Germinal center (tissue), 1 donor: ENCODE data around the gene CDH20.
A peak's percentile ranks its signal among the peaks of the same experiment; 100 is the strongest.

Experiments used
- DNase-seq: peaks from one replicate; pipeline ENCODE4 v3.0.0; 2012; ENCODE audit warnings: mixed read lengths, low spot score

Gene CDH20

DNA sequence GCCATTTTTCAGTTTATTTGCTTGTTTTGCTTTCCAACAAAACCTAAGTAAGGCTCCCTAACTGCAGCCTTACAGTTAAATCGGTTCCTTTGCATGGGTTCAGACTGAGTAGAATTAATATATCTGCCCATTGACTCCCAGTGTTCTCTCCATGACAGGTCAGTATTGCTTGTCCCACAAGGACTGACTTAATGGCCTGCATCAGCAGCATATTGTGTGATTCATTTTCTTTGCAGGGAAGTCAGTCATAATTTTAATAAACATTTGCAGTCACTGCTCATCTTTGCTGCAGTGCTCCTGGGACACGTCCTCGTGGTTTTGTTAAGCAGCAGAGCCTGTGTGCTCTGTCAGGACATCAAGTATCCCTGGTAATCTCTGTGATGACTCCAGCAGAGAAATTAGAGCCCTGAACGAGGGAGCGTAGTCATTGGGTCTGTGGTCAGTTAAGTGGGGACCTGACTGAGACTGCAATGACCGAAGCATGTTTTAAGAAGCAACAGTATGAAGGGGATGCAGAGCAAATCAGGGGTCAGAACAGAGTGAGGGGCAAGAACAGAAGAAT lies 93.3 kb downstream of the CDH20 start:
- DNase-seq: no peak

DNA sequence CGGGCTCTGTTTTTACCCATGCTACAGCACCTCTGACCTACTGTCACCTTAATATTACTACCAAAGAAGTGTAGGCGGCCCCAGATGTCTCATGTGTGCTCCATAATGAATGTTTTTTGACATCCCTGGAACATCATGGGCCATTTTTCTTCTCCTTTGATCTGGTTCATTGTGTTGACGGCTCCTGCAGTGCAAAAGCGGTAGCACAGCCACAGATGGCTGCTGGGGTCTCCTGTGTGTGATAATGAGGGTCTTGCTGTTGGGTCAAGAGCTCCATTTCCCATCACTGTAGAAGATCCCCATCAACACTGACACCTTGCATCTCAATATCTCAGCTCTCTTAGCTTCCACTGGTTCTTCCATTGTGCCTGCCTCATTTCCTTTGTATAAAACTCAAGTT lies 95.0 kb downstream of the CDH20 start:
- no peak for DNase-seq

DNA sequence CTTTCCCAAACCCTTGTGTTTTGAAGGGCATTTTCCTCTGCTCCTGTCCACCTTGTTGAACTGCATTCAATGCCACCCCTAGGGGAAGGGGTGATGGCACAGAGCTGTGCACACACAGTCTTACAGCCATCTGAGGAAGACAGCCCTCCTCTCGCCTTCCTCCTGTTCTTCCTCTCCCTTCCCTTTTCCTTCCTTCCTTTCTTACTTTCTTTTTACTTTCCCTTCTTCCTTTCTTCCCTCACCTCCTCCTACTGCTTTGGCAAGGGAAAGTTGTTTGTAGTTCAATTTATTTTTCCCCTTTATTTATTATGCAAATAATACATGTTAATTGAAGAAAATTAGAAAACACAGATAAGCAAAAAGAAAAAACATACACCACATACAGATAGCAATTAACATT lies 99.4 kb downstream of the CDH20 start:
- no peak for DNase-seq

DNA sequence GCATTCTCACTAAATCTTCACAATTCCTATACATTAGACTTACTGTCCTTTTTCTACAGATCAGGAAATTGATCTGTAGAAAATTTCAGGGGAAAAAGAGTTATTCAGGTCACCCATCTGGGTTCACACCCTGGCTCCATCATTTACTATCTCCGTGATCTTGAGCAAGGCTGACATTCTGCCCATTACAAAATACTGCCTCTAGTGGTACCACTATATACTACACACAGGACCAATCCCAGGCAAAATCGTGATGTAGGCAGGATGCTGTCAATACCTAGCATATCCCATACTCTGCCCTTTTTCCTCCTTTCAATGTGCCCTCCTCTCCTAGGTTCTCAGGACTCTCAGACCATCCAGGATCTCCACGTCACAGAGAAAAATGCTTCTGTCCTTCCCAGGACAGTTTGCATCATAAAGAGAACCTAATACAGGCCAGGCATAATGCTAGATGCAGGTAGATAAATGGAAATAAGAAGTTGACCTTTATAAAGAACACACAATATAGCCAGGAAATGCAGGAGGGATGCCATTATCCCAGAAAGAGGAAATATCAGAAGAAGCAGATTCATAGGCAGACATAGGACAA lies 101.9 kb downstream of the CDH20 start:
- peak; percentile 21 for DNase-seq

DNA sequence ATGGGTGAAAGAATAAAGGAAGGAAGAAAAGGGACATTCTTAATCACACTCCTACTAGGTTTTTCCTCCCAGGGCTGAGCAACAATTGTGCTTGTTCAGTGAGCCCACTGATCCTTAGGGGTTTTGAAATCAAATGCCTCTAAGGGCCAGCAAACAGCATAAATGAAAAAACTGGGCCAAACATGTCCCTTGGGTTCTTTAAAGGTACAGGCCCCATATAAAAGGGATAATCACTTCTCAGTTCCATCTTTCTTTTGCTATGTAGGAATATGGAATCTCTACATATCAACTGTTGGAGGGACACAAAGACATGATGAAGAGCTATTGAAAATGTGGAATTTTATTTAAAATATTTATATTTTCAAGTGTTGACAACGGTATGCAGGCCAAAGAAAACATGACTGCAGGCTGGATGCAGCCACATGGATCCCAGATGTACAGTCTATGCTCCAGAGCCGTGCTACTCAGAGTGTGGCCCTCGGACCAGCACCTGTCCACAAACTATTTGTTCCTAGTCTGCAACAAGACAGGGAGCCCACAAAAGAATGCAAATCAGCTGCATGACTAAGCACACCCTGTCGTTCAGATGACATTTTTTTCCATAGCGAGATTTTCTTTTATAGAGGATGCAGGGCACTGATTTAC lies 110.0 kb downstream of the CDH20 start:
- no peak for DNase-seq

DNA sequence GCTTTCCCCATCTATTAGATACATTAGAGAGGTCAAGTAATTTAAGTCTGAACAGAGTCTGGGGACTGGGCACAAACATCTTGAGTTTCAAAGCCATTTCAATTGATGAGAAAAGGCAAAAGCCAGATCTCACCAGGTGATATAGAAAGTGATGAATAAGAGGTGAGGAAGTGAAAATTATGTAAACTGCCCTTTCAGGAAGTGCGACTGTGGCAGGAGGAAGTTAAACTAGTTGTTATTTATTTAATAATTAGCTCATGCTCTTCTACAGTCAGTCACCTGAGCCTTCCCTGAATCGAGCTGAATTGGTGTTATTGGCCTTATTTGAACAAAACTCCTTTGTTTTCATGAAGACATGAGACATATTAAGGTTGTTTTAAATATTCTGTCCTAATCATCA lies 115.1 kb downstream of the CDH20 start:
- DNase-seq: peak; percentile 43

DNA sequence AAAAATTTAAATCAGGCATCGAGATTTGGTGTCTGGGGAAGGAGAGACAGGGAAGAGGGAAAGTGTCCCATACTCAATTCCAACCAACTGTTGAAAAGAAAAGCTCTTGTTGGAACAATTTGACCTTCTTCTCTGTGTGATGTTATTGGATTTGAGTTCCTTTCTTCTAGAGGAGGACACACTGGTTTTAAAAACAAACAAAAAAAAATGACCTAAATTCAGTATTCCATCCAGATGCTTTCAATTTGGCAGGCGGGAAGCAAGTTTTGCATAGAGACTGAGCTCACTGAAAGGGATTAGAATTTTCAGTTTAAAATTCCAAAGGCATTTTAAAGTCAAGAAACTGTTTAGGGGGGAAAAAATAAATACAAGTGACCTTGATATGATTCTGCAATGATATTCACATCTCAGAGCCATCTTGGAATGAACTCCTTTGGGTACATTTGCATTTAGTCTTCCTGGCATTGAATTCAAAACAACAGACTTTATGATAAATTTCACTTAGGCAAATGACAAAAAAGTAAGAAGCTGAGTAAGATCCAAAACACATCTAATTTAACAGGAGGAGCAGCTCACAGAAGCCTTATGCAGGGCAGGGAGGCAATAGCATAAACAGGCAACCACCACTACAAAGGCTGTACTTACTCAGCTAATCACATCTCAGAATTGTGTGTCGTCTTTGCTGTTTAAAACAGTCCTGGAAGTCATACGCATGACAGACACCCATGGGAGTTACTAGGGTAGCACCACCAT lies 126.8 kb downstream of the CDH20 start:
- DNase-seq: no peak

DNA sequence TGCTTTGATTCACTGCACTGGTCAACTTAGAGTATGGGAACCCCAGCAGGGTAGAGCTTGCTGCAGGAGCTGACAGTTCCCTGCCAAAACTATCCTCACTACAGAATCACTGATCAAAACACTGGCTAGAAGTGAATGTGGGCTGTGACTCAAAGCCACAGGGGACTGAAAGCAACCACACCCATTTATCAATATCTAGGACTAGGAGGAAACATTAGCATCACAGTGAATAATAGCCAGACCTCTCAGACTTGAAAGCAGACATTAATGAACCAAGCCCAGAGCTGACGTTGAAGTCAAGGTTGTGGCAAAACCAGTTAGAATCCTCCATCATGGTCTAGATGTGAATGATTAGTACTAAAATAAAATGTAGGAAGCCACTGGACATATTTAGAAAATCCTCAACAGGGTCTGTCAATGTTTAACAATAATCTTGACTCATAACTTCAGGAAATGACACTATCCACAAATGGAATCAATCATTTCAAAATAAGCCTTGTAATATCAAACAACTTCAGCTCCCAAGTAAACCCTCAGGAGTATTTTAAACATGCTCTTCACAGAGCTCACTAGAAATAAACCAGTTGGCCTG lies 131.4 kb downstream of the CDH20 start:
- no peak for DNase-seq

DNA sequence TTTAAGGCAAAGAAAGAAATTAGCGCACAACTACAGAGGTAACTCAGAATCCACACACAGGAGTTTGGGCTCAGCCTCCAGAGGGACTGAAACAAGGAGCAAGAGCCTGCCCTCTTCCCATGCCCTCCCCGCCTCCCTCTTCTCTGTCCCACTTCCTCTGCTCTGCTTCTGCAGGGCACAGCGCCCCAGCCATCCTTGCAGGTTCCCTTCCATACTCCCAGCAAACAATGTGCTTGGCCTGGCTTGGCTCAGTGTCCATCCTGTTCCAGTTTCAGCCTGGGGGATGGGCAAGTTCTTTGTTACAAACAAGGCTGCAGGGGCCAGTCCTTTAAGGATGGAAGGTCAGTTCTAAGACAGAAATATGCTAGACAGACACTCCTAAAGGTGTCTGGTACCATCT lies 133.5 kb downstream of the CDH20 start:
- no peak for DNase-seq

DNA sequence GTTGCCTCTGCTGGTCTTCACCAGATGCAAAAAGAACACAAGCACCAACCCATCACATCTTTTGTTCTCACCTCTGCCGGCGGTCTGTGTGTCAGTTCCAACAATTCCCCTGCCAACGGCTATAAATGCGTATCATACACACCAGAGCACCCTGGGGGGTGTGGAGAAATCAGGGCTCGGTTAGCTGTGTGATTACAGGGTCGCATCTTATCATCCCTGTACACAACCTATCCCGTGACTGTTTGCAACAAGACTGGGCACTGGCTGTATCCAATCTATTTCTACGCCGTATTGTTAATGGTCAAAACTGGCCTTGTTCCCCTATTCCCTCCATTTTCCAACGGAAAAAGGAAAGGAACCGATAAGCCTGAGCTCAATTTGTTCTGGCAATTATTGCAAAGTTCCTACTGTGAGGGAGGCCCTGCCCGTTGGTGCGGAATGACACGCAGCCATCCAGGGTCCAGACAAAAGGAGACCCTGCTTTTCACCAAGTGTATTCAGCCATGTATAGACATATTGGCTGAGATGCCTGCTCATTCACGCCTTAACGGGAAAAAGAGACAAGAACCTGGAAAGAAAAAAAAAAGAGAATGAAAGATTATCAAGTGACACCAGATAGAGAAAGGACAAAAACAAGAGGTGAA lies 136.9 kb downstream of the CDH20 start:
- no peak for DNase-seq

DNA sequence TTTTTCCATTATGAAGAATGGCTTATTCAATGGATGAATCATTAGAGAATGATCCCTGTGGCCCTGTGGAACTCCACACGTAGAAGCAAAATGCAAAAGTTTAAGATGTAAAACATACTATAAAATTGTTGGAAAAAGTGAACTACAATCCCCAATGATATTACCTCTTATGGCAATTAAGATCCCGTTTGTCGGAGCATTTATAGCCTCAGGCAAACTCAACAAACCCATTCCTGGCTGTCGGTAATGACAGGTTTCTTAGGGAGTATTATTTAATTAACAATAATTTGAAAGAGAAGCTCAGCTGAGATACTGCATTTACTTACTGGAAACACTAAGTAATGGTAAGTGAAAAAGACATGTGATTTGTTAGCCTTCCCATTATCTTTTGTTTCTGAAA lies 138.3 kb downstream of the CDH20 start:
- no peak for DNase-seq

DNA sequence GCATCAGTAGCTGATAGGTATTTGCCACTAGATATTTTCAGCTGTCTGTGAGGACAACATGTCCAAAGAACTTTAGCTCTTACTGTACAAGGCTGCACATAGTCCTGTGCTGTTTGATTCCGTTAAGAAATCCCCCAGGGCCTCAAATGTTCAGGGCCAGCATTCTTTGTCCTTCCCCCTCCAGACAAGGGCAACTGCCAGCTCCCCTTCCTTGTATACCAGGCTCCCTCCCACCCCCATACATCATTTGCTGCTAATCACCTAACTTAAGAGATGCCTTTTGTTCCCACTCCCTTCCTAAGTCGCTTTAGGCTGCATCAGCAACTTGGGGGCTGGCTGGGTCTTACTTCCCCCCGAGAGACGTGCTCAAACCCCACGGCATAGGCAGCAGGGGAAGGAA lies 138.7 kb downstream of the CDH20 start:
- DNase-seq: no peak

DNA sequence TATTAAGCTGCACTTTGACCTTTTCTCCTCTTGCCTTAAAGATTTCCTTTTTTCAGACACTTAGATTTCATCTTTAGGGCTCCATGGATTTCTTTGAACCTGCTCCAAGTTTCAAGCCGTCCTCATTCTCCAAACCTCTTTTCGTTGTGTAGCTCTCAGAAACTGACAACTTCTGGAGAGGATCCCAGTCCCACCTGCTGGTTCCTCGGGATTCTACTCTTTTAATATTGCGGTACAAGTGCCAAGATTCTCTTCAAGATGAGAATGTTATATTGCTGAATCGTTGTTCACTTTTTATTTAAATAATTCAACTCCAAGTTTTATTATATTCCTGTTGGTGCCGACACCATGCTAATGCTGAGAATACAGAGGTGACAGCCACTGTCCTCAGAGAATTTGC lies 141.1 kb downstream of the CDH20 start:
- DNase-seq: no peak

DNA sequence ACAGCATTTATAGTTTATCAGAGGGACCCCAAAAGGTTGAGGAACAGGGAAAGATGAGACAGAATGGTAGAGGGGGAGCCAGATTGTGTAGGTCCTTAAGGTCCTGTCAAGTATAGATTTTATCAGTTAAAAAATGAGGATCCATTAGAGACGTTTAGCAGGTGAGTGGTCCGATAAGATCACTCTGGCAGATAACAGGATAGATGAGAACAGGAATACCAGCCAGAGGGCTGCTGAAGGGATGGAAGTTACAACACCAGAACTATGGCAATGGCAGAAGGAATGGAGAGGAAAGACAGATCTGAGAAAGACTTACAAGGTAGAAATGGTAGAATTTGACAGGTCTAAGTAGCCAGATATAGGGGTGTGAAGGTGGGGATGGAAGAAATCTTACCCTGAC lies 141.7 kb downstream of the CDH20 start:
- no peak for DNase-seq

DNA sequence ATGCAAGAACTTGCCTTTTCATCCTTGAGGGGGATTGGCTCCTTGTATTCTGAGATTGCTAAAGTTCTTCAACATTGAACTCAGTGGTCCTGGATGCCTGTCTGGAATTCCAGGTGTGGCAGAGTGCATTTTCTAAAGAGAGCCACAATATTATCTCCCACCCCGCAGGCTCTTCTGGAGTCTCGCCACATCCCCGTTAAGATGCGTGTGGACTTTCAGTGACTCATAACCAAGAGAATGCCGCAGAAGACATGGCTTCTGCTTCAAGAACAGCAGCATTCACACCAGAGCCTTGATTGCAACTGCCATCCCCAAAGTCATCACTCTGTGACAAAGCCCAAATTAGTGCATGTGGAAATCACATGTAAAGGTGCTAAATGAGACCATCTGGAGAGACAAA lies 142.7 kb downstream of the CDH20 start:
- DNase-seq: no peak

DNA sequence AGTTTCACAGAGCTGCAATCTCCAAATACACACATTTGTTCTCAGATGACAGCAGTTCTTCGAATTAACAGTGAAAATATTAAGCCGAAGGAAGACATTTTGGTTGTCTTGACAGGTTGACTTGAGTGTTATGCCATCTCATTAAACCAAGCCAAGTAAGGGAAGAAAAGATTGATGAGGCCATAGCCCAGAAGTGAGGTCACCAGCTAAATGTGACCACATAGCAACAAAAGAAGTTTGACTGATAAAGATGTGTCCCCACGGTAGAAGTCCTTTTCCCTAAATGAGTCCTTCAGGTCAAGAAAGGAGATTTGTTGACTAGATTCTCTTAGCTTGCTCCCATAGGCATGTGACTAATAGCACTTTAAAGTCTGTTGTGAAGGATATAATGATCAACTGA lies 156.1 kb downstream of the CDH20 start:
- no peak for DNase-seq

DNA sequence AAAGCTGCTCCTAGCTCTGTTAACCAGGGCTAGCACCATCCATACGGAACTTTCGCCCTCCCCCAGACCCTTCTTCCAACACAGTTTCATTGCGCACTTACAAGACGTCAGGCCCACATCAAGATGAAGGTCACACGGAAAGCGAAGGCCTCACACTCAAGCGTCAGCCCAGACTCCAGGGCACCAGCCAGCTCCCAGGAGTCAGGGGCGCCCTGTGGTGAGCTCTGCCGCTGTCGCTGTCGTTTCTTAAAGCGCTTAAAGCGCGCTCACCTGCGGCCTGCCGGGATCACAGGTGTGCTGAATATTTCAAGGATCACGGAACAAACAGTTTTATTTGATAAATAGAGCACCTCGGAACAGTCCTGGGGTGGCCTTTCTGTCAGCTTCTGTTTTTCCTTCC lies 163.1 kb downstream of the CDH20 start:
- DNase-seq: no peak

DNA sequence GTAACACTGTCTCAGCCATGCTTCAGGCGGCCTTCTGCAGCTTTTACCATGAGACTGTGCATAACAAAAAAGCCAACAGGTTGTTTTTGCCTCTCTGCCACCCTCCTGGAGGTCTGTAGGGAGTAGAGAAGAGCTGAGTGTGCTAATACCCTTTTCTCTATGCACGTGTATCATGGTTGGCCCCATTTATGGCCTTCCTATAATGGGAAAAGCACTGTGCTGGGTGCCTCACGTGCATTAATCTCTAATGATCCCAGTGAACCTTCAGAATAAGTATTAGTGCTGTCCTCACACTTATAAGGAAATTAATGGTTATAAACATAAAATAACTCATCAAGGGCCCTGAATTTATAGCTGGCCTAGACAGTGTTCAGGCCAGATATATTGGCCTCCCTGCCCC lies 164.2 kb downstream of the CDH20 start:
- DNase-seq: no peak

DNA sequence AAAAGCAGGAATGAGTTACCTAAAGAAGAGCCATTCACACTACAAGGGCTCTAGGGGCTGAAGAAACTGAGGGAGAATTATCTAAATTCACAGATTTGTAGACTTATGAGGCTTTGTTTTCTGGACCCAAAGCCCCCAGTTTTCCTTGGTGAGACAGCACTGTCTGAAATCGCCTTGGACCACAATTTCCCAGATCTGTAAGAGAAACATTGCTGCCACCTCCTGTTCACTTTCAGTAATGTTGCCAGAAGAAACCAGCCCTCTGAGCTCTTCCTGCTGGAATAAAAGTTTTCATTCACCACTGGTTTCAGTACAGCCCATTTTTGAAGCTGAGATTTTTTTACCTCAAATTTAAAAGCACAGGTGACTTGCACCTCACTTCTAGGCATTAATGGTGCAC lies 169.2 kb downstream of the CDH20 start:
- peak; percentile 23 for DNase-seq

DNA sequence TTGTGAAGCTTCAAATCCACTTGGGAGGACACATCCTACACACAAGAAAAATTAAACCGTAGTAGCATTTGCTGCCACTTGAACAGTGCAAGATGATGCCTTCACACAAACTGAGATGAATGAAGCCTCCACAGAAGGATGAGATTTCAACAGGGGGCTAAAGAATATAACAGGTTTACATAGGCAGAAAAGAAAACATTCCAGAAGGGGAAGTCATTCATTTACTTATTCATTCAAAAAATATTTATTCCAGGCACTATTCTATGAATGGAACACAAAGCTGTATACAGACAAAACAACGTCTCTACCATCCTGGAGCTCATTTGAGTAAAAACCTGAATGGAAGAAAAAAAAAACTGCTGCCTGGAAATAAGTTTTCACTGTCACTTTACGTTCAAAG lies 170.5 kb downstream of the CDH20 start:
- no peak for DNase-seq

DNA sequence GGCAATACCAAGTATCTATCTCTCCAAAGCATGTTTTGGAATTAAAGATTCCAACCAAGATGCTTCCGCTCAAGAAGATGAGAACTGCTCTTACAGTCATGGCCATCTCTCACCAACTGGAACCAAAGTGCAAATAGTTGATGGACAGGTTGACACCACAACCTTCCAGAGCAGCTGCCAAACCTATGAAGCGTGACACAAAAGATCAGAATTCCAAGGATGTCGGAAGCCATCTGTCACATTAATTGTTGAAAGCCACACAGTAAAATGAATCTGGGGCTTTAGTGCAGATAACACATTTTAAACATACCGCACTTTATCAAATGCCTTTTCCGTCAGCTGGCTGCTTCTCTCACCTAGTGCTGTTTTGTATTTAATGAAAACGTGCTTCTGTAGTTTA lies 195.7 kb downstream of the CDH20 start:
- DNase-seq: no peak

DNA sequence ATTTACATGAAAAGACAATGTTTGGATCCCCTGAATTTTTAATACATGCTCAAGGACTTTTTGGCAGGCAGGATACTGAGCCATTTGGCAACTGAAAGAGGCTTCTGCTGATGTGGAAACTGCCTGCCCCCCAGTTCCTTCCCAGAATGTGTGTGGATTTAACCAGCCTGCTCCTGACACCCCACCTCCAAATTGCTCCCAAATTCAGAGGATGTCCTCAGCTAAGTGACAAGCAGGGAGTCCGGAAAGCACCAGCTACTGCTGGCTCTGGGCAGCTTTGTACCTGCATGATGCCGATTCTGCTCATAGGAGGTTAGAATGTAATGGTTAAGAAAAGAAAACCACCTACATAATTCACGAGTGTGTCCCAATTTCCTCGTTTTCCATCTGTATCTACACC lies 197.5 kb downstream of the CDH20 start:
- no peak for DNase-seq
